Measurements from ENCODE around the gene PFKFB1. TPM values are rescaled to one million over a fixed set of nuclear protein-coding genes. Genes with fewer than 3 reads are reported as not detected.

PFKFB1 gene
- total RNA-seq, 1 experiment from 2014 or later = 0.42 TPM

DNA sequence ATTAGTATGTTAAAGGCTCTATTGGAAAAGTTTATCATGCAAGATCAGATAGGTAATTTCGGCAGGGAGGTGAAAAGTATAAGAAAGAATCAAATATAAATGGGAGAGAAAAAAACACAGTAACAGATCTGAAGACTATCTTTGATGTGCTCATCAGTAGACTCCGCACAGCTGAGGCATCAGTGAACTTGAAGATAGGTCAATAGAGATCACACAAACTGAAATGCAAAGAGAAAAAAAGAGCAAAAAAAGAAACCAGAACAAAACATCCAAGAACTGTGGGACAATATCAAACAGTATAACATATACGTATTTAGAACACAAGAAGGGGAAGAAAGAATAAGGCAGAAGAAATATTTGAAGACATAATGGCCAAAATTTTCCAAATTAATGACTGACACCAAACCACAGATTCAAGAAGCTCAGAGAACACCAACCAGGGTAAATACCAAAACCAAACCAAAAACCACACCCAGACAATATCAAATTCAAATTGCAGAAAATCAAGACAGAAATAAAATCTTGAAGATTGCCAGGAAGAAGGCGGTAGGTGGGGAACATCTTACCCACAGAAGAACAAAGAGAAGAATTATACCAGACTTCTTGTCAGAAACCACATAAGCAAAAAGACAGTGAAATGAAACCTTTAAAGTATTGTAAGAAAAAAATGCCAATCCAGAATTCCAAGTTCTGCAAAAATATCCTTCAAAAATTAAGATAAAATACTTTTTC, 29.1 kb downstream of the PFKFB1 start:
- Mint-ChIP-seq H3K9me3 (peaks cover 11% of the 10 kb centered on the region; the same call in 1 of the 2 replicates), H3K27ac (no peak overlapping the region), H3K4me3 (no peak overlapping the region), H3K36me3 (no peaks in the 10 kb centered on the region), H3K4me1 (no peaks in the 10 kb centered on the region), H3K27me3 (ENCODE audit: low read depth) (peaks cover 8% of the 10 kb centered on the region)
- no peak for ATAC-seq
- CTCF ChIA-PET = no interaction called here
- TF ChIP-seq, protein P1, sequence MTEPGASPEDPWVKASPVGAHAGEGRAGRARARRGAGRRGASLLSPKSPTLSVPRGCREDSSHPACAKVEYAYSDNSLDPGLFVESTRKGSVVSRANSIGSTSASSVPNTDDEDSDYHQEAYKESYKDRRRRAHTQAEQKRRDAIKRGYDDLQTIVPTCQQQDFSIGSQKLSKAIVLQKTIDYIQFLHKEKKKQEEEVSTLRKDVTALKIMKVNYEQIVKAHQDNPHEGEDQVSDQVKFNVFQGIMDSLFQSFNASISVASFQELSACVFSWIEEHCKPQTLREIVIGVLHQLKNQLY (CRISPR knock-in tag; IDR thresholded peaks at IDR 0.05) = no peak
- TF ChIP-seq ETV6 (CRISPR knock-in tag; IDR thresholded peaks at IDR 0.05) (no peak), NR3C1 (CRISPR knock-in tag; conservative IDR thresholded peaks at IDR 0.05; ENCODE audit: low read depth) (no peak), USF2 (CRISPR knock-in tag; IDR thresholded peaks at IDR 0.05) (no peak), NR1H2 (CRISPR knock-in tag; IDR thresholded peaks at IDR 0.05) (no peak), RORB (CRISPR knock-in tag; IDR thresholded peaks at IDR 0.05) (no peak), ZNF512 (CRISPR knock-in tag; IDR thresholded peaks at IDR 0.05; ENCODE audit: borderline replicate concordance) (no peak)
- TF ChIP-seq, protein P2, sequence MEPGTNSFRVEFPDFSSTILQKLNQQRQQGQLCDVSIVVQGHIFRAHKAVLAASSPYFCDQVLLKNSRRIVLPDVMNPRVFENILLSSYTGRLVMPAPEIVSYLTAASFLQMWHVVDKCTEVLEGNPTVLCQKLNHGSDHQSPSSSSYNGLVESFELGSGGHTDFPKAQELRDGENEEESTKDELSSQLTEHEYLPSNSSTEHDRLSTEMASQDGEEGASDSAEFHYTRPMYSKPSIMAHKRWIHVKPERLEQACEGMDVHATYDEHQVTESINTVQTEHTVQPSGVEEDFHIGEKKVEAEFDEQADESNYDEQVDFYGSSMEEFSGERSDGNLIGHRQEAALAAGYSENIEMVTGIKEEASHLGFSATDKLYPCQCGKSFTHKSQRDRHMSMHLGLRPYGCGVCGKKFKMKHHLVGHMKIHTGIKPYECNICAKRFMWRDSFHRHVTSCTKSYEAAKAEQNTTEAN (CRISPR knock-in tag; IDR thresholded peaks at IDR 0.05) = no peak
- POLR2A ChIA-PET = no interaction called here
- DNase-seq (ENCODE audit: low spot score) = no peak

GRCh38 chrX:54961750-54962149, 32.2 kb downstream of the PFKFB1 start:
- peaks cover 11% of the 10 kb centered on the region for H3K27me3 Mint-ChIP-seq (ENCODE audit: low read depth)
- ChIA-PET POLR2A (no interaction called here), CTCF (no interaction called here)
- H3K4me3 Mint-ChIP-seq = no peak overlapping the region
- H3K4me1 Mint-ChIP-seq = no peaks in the 10 kb centered on the region
- H3K36me3 Mint-ChIP-seq = no peaks in the 10 kb centered on the region
- DNase-seq (ENCODE audit: low spot score) (no peak), ATAC-seq (no peak)
- H3K9me3 Mint-ChIP-seq = peaks cover 1% of the 10 kb centered on the region; the same call in 1 of the 2 replicates
- H3K27ac Mint-ChIP-seq = no peak overlapping the region
- no peak for TF ChIP-seq ZNF423 (CRISPR knock-in tag; IDR thresholded peaks at IDR 0.05)
- TF ChIP-seq, protein P3, sequence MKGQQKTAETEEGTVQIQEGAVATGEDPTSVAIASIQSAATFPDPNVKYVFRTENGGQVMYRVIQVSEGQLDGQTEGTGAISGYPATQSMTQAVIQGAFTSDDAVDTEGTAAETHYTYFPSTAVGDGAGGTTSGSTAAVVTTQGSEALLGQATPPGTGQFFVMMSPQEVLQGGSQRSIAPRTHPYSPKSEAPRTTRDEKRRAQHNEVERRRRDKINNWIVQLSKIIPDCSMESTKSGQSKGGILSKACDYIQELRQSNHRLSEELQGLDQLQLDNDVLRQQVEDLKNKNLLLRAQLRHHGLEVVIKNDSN (CRISPR knock-in tag; IDR thresholded peaks at IDR 0.05) = no peak
- TF ChIP-seq, protein P4, sequence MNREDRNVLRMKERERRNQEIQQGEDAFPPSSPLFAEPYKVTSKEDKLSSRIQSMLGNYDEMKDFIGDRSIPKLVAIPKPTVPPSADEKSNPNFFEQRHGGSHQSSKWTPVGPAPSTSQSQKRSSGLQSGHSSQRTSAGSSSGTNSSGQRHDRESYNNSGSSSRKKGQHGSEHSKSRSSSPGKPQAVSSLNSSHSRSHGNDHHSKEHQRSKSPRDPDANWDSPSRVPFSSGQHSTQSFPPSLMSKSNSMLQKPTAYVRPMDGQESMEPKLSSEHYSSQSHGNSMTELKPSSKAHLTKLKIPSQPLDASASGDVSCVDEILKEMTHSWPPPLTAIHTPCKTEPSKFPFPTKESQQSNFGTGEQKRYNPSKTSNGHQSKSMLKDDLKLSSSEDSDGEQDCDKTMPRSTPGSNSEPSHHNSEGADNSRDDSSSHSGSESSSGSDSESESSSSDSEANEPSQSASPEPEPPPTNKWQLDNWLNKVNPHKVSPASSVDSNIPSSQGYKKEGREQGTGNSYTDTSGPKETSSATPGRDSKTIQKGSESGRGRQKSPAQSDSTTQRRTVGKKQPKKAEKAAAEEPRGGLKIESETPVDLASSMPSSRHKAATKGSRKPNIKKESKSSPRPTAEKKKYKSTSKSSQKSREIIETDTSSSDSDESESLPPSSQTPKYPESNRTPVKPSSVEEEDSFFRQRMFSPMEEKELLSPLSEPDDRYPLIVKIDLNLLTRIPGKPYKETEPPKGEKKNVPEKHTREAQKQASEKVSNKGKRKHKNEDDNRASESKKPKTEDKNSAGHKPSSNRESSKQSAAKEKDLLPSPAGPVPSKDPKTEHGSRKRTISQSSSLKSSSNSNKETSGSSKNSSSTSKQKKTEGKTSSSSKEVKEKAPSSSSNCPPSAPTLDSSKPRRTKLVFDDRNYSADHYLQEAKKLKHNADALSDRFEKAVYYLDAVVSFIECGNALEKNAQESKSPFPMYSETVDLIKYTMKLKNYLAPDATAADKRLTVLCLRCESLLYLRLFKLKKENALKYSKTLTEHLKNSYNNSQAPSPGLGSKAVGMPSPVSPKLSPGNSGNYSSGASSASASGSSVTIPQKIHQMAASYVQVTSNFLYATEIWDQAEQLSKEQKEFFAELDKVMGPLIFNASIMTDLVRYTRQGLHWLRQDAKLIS (CRISPR knock-in tag; IDR thresholded peaks at IDR 0.05; ENCODE audit: borderline replicate concordance) = no peak
- no peak for TF ChIP-seq PRDM15 (CRISPR knock-in tag; IDR thresholded peaks at IDR 0.05)
- TF ChIP-seq GTF2I (CRISPR knock-in tag; conservative IDR thresholded peaks at IDR 0.05) = no peak
- TF ChIP-seq, protein P5, sequence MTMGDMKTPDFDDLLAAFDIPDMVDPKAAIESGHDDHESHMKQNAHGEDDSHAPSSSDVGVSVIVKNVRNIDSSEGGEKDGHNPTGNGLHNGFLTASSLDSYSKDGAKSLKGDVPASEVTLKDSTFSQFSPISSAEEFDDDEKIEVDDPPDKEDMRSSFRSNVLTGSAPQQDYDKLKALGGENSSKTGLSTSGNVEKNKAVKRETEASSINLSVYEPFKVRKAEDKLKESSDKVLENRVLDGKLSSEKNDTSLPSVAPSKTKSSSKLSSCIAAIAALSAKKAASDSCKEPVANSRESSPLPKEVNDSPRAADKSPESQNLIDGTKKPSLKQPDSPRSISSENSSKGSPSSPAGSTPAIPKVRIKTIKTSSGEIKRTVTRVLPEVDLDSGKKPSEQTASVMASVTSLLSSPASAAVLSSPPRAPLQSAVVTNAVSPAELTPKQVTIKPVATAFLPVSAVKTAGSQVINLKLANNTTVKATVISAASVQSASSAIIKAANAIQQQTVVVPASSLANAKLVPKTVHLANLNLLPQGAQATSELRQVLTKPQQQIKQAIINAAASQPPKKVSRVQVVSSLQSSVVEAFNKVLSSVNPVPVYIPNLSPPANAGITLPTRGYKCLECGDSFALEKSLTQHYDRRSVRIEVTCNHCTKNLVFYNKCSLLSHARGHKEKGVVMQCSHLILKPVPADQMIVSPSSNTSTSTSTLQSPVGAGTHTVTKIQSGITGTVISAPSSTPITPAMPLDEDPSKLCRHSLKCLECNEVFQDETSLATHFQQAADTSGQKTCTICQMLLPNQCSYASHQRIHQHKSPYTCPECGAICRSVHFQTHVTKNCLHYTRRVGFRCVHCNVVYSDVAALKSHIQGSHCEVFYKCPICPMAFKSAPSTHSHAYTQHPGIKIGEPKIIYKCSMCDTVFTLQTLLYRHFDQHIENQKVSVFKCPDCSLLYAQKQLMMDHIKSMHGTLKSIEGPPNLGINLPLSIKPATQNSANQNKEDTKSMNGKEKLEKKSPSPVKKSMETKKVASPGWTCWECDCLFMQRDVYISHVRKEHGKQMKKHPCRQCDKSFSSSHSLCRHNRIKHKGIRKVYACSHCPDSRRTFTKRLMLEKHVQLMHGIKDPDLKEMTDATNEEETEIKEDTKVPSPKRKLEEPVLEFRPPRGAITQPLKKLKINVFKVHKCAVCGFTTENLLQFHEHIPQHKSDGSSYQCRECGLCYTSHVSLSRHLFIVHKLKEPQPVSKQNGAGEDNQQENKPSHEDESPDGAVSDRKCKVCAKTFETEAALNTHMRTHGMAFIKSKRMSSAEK (CRISPR knock-in tag; IDR thresholded peaks at IDR 0.05; ENCODE audit: borderline replicate concordance) = no peak
- TF ChIP-seq ZNF396 (CRISPR knock-in tag; IDR thresholded peaks at IDR 0.05; ENCODE audit: borderline replicate concordance) = no peak
- TF ChIP-seq TEAD1 (CRISPR knock-in tag; IDR thresholded peaks at IDR 0.05) = no peak
